Measurements from ENCODE around the gene ABCB10.

DNA sequence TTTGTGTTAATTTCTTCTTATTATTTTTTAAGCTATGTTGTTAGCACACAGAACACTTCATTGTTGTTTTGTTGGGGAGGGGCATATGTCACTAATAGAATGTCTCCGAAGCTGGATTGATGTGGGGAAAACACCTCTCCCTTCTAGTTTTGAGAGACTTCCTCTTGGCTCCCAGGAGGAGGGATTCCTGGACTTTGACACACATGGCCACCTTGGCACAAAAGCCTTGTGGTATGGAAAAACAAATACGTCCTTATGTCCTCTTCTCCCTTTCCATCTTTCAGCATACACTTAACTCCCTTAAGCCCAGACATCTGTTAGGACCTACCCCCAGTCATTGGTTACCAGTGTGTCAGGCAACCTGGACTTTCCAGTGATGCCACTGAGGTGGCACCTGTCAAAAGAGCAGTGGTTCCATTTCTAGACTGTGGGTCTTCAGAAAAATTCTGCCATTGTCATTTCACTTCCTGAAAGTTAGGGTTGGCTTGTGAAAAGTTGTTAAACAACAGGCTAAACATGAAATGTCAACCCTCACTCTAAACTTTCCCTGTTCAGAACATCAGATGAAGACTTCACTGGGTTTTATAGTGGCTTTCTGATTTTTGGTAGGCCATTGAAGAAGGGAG is 12.5 kb upstream of the ABCB10 start:
- TF ChIP-seq CTCF (IDR thresholded peaks at IDR 0.05; ENCODE audit: insufficient read depth, low read length, poor library complexity, severe bottlenecking), result no peak
- TF ChIP-seq EZH2phosphoT487 (conservative IDR thresholded peaks at IDR 0.05; ENCODE audit: low read length), result no peak

Measured in SU-DHL-6 (cell line).